Hepatocyte (in vitro differentiated cells): ENCODE measurements around the gene SLAIN1.

Source experiments
- EZH2 ChIP-seq: fragments of 200-600 bp; sonication (generic); IDR thresholded peaks from 2 replicates; pipeline ENCODE4 v1.6.1; 2016; ENCODE audit warnings: antibody characterized with exemption, mild to moderate bottlenecking, borderline replicate concordance
- EZH2phosphoT487 ChIP-seq: fragments of 200-600 bp; sonication (generic); IDR thresholded peaks from one replicate; pipeline ENCODE4 v1.6.1; 2018; ENCODE audit warnings: antibody characterized with exemption, mild to moderate bottlenecking, low read depth, moderate library complexity; ENCODE audit not compliant: unreplicated experiment, severe bottlenecking
- TF ChIP-seq, protein P1 (sequence below): fragments of 200-600 bp; sonication (generic); IDR thresholded peaks from 2 replicates; pipeline ENCODE4 v1.5.1; 2016; ENCODE audit warnings: antibody characterized with exemption, mild to moderate bottlenecking; ENCODE audit not compliant: poor library complexity

DNA sequence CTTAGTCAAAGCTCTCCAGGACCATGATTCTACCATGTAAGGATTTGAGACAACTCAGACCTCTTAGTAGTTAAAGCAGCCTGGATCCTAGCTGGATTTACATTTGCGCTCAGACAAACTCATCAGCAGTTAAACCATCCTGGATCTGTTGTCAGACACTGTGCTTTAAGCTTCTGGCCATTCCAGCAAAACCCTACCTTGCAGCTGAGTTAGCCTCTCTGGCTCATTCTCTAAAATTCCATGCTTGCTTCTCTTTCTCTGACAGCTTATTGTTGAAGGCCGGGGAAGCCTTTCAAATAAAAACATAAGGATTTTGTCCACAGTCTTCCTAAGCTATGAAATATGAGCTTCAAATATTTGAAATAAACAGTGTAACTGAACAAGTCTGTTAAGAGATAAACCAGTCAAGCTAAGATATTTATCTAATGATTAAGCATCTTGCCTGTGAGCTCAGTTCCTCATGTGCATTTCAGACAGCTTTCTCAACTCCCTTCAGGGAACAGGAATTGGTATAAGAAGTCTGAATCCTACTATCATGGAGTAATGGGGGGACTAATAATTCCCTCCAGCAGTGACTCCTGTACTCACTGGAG lies 89.3 kb downstream of the SLAIN1 start:
- TF ChIP-seq, protein P1, sequence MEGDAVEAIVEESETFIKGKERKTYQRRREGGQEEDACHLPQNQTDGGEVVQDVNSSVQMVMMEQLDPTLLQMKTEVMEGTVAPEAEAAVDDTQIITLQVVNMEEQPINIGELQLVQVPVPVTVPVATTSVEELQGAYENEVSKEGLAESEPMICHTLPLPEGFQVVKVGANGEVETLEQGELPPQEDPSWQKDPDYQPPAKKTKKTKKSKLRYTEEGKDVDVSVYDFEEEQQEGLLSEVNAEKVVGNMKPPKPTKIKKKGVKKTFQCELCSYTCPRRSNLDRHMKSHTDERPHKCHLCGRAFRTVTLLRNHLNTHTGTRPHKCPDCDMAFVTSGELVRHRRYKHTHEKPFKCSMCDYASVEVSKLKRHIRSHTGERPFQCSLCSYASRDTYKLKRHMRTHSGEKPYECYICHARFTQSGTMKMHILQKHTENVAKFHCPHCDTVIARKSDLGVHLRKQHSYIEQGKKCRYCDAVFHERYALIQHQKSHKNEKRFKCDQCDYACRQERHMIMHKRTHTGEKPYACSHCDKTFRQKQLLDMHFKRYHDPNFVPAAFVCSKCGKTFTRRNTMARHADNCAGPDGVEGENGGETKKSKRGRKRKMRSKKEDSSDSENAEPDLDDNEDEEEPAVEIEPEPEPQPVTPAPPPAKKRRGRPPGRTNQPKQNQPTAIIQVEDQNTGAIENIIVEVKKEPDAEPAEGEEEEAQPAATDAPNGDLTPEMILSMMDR = no peak
- TF ChIP-seq EZH2 = no peak
- no peak for TF ChIP-seq EZH2phosphoT487
